Left lung (tissue), 10 donors: ENCODE results near the gene CDCA5. TPM values are rescaled to one million over a fixed set of nuclear protein-coding genes. Genes with fewer than 3 reads are reported as not detected.

Experiments
- ATAC-seq: fragments of 200-7000 bp; cut with Tn5 transposase; one replicate; pipeline ENCODE4 v1.9.1; 2020; ENCODE audit warnings: moderate library complexity
- DNase-seq, 4 donors: peaks; one replicate each; pipeline ENCODE4 v3.0.0-alpha.2; 2013 to 2020
- H3K27ac ChIP-seq, 2 donors: fragments of 200-600 bp; sonication (generic) in 1 of 2; one replicate each; pipeline versions ENCODE4 v1.5.0 to v1.8.0; 2020 to 2021
- H3K27me3 ChIP-seq, 2 donors: fragments of 200-600 bp; sonication (generic) in 1 of 2; one replicate each; pipeline versions ENCODE4 v1.5.0 to v1.8.0; 2020 to 2021
- H3K36me3 ChIP-seq, 2 donors: fragments of 200-600 bp; sonication (generic) in 1 of 2; one replicate each; pipeline versions ENCODE4 v1.5.0 to v1.8.0; 2020 to 2021
- H3K4me1 ChIP-seq, 2 donors: fragments of 200-600 bp; one replicate each; pipeline ENCODE4 v1.8.0; 2021
- H3K4me3 ChIP-seq, 2 donors: fragments of 200-600 bp; sonication (generic) in 1 of 2; one replicate each; pipeline versions ENCODE4 v1.5.0 to v1.8.0; 2020 to 2021; ENCODE audit warnings: mild to moderate bottlenecking in 1 of 2
- H3K9me3 ChIP-seq, 2 donors: fragments of 200-600 bp; sonication (generic) in 1 of 2; one replicate each; pipeline versions ENCODE4 v1.5.0 to v1.8.0; 2020 to 2021
- CTCF ChIP-seq, 2 donors: fragments of 200-600 bp; sonication (generic) in 1 of 2; IDR thresholded peaks; one replicate each; pipeline versions ENCODE4 v1.5.0 to v1.8.0; 2021; ENCODE audit warnings: antibody characterized with exemption in 2 of 2
- intact Hi-C, 2 donors: fragments of 100-400 bp; cut with DNase I; formaldehyde crosslinking; loops; one replicate each; pipeline versions ENCODE4 v1.11.2 to v1.14.2; 2022
- polyA plus RNA-seq, 6 donors: library from polyadenylated mRNA; unstranded; fragments of 120-200 nt; gene quantifications; one replicate each; pipeline ENCODE4 v1.2.1, GENCODE V29; 2013; ENCODE audit not compliant: insufficient read length in 6 of 6
- total RNA-seq, 2 donors: library from RNA; stranded (reverse); fragmentation: NEBNext Ultra II Directional; extraction: Animal tissue kit (Norgen Biotek cat#: 25700); gene quantifications; one replicate each; pipeline ENCODE4 v1.2.1, GENCODE V29; 2021
- donor health status: DM: no; HTN: yes; CAD: no.
- donor health status: DM: no; HTN: no; CAD: no.

CDCA5 gene
- total and polyA plus RNA-seq, 8 donors, result 7.1 to 27.9 (median 14.5) TPM

- no peak overlapping the region for H3K27ac ChIP-seq
- intact Hi-C loops, result no loop called here
- no peak overlapping the region for H3K4me3 ChIP-seq
- DNase-seq (no peak), ATAC-seq (no peak)
- TF ChIP-seq CTCF (IDR thresholded peaks at IDR 0.05), result no peak
- no peaks in the 10 kb centered on the region for H3K36me3 ChIP-seq
- no peaks in the 10 kb centered on the region for H3K9me3 ChIP-seq
- H3K4me1 ChIP-seq, result no peaks in the 10 kb centered on the region
- H3K27me3 ChIP-seq, result no peaks in the 10 kb centered on the region
Observed at GRCh38 chr11:65067446-65067845, 16.4 kb downstream of the CDCA5 start.

- no peaks in the 10 kb centered on the region for H3K27me3 ChIP-seq
- H3K4me1 ChIP-seq, result no peaks in the 10 kb centered on the region
- no peaks in the 10 kb centered on the region for H3K36me3 ChIP-seq
- DNase-seq (no peak), ATAC-seq (no peak)
- intact Hi-C loops, result no loop called here
- H3K4me3 ChIP-seq, result no peak overlapping the region
- H3K27ac ChIP-seq, result no peak overlapping the region
- no peak for TF ChIP-seq CTCF (IDR thresholded peaks at IDR 0.05)
- no peaks in the 10 kb centered on the region for H3K9me3 ChIP-seq
Observed at GRCh38 chr11:65066805-65067291, 17.0 kb downstream of the CDCA5 start.

GRCh38 chr11:65066315-65066714 lies 17.5 kb downstream of the CDCA5 start:
- DNase-seq, result no peak
- no peak for ATAC-seq
- intact Hi-C loops, result no loop called here
- Histone ChIP-seq H3K4me3 (no peak overlapping the region), H3K4me1 (no peaks in the 10 kb centered on the region), H3K27ac (no peak overlapping the region), H3K27me3 (no peaks in the 10 kb centered on the region), H3K36me3 (no peaks in the 10 kb centered on the region), H3K9me3 (no peaks in the 10 kb centered on the region)
- no peak for TF ChIP-seq CTCF (IDR thresholded peaks at IDR 0.05)

GRCh38 chr11:65065851-65066250 lies 18.0 kb downstream of the CDCA5 start:
- intact Hi-C loops, result no loop called here
- Histone ChIP-seq H3K36me3 (no peaks in the 10 kb centered on the region), H3K27me3 (no peaks in the 10 kb centered on the region), H3K4me1 (no peaks in the 10 kb centered on the region), H3K9me3 (no peaks in the 10 kb centered on the region), H3K27ac (no peak overlapping the region), H3K4me3 (no peak overlapping the region)
- TF ChIP-seq CTCF (IDR thresholded peaks at IDR 0.05), result no peak
- ATAC-seq, result no peak
- no peak for DNase-seq

GRCh38 chr11:65064847-65065240 lies 19.0 kb downstream of the CDCA5 start:
- Histone ChIP-seq H3K27ac (no peak overlapping the region), H3K27me3 (no peaks in the 10 kb centered on the region), H3K36me3 (no peaks in the 10 kb centered on the region), H3K4me1 (no peaks in the 10 kb centered on the region), H3K9me3 (no peaks in the 10 kb centered on the region), H3K4me3 (no peak overlapping the region)
- TF ChIP-seq CTCF (IDR thresholded peaks at IDR 0.05), result no peak
- no peak for DNase-seq
- no peak for ATAC-seq
- intact Hi-C loops, result no loop called here
